CD8-positive, alpha-beta memory T cell (primary cell): ENCODE results near the gene SPNS2. TPM values are rescaled to one million over a fixed set of nuclear protein-coding genes. Genes with fewer than 3 reads are reported as not detected.
A peak's percentile ranks its signal among the peaks of the same experiment; 100 is the strongest.

Source experiments
- CTCF ChIA-PET: fragments of 350-600 bp; sonication (Branson Sonifier 250); formaldehyde crosslinking; loops from one replicate; lab custom pipeline; 2021; ENCODE audit warnings: antibody characterized with exemption; lab: Charles Lee
- POLR2A ChIA-PET: fragments of 350-600 bp; sonication (Branson Sonifier 250); formaldehyde crosslinking; loops from one replicate; lab custom pipeline; 2021; ENCODE audit warnings: antibody characterized with exemption; lab: Charles Lee
- DNase-seq, 5 donors: peaks; one replicate each; pipeline versions ENCODE4 v3.0.0 to v3.0.0-alpha.2; 2020 to 2022; ENCODE audit warnings: mixed read lengths in 1 of 5
- H3K27ac ChIP-seq: one replicate; pipeline ENCODE4 v1.7.0; 2013; ENCODE audit warnings: low read depth, mild to moderate bottlenecking, low read length, moderate library complexity
- H3K27me3 ChIP-seq: 2 replicates; pipeline ENCODE4 v1.7.0; 2013; ENCODE audit warnings: low read length, mild to moderate bottlenecking; ENCODE audit not compliant: insufficient read depth, poor library complexity, severe bottlenecking
- H3K36me3 ChIP-seq: 2 replicates; pipeline ENCODE4 v1.7.0; 2013; ENCODE audit warnings: mild to moderate bottlenecking, low read length, moderate library complexity; ENCODE audit not compliant: insufficient read depth
- H3K4me1 ChIP-seq: 2 replicates; pipeline ENCODE4 v1.7.0; 2013; ENCODE audit warnings: mild to moderate bottlenecking, low read length, moderate library complexity; ENCODE audit not compliant: insufficient read depth
- H3K4me3 ChIP-seq: 2 replicates; pipeline ENCODE4 v1.7.0; 2013; ENCODE audit warnings: mild to moderate bottlenecking, low read length
- H3K9me3 ChIP-seq: 2 replicates; pipeline ENCODE4 v1.7.0; 2013; ENCODE audit warnings: mild to moderate bottlenecking, low read length
- H3K27ac Mint-ChIP-seq, 8 donors: one replicate each; pipeline ENCODE4 v1.8.0; 2020 to 2021; ENCODE audit warnings: mixed read lengths in 8 of 8, mild to moderate bottlenecking in 6 of 8, inconsistent platforms in 3 of 8, moderate library complexity in 3 of 8
- H3K27me3 Mint-ChIP-seq, 2 donors: one replicate each; pipeline ENCODE4 v1.8.0; 2020 to 2021; ENCODE audit warnings: mixed read lengths in 2 of 2, mild to moderate bottlenecking in 1 of 2, moderate library complexity in 1 of 2
- H3K36me3 Mint-ChIP-seq, 3 donors: one replicate each; pipeline ENCODE4 v1.8.0; 2020 to 2021; ENCODE audit warnings: mixed read lengths in 3 of 3, inconsistent platforms in 1 of 3, mild to moderate bottlenecking in 1 of 3
- H3K4me1 Mint-ChIP-seq, 3 donors: one replicate each; pipeline ENCODE4 v1.8.0; 2020 to 2021; ENCODE audit warnings: mixed read lengths in 3 of 3, inconsistent platforms in 1 of 3, mild to moderate bottlenecking in 1 of 3
- H3K4me3 Mint-ChIP-seq, 7 donors: one replicate each; pipeline ENCODE4 v1.8.0; 2020 to 2021; ENCODE audit warnings: mixed read lengths in 7 of 7, mild to moderate bottlenecking in 6 of 7, moderate library complexity in 4 of 7, inconsistent platforms in 2 of 7
- H3K9me3 Mint-ChIP-seq, 5 donors: one replicate each; pipeline ENCODE4 v1.8.0; 2020 to 2022; ENCODE audit warnings: mixed read lengths in 5 of 5, mild to moderate bottlenecking in 3 of 5, moderate library complexity in 2 of 5, inconsistent platforms in 1 of 5
- polyA plus RNA-seq: library from polyadenylated mRNA; unstranded; fragments of 300-500 nt; fragmentation: Illumina TruSeq; gene quantifications from one replicate; pipeline ENCODE4 v1.2.3, GENCODE V29; 2021
- total RNA-seq, 2 experiments: library from RNA; stranded (reverse); gene quantifications; one replicate each; pipeline ENCODE4 v1.2.3, GENCODE V29; 2021

The SPNS2 gene
- total and polyA plus RNA-seq, 3 experiments from 2014 or later, result 0.10 to 0.50 (median 0.49) TPM

DNA sequence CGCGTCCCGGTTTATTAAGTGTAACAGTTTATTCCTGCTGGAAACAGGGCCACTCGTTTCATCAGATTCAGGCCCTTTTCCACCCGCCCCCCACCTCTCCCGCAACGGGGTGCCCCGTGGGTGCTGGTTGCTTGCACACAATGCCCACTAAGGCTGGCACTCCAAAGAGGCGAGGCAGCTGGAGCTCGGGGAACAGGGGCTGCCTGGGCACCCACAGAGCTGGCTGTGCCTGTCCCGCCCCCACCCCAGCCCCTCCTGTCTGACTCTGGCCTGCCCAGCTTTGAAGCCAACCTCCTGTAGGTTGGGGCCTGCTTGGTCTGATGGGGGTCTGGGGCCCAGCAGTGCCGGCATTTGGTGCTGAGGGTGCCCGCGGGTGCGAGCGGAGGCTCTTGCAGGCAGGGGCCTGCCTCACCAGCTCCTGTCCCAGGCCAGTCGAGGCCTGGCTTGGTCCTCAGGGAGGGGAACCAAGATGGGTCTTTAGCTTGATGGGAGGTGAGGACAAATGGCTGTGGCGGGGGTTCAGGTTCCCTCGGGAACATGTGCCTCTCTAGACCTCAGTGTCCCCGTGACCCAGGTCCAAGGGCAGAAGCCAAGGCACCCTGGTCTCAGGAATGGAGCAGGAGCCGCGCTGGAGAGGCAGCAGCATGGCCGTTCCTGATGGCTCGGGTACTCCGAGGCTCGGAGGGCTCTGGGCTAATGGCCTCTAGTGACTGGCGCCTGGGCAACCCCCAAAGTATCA is 36.4 kb downstream of the SPNS2 start:
- Histone ChIP-seq H3K27ac (no peak overlapping the region), H3K9me3 (no peaks in the 10 kb centered on the region), H3K36me3 (no peaks in the 10 kb centered on the region), H3K4me3 (no peak overlapping the region), H3K27me3 (no peaks in the 10 kb centered on the region), H3K4me1 (no peaks in the 10 kb centered on the region)
- H3K27me3 Mint-ChIP-seq, result peaks cover 0 to 1% of the 10 kb centered on the region in 2 donors
- peaks cover 0 to 9% (median 4%) of the 10 kb centered on the region in 3 donors for H3K4me1 Mint-ChIP-seq
- H3K9me3 Mint-ChIP-seq, result no peaks in the 10 kb centered on the region
- H3K36me3 Mint-ChIP-seq, result peaks cover 0 to 23% (median 0%) of the 10 kb centered on the region in 3 donors
- peak overlapping the region in 1 of 8 donors; percentile 39 for H3K27ac Mint-ChIP-seq
- ChIA-PET CTCF (no interaction called here), POLR2A (no interaction called here)
- no peak overlapping the region for H3K4me3 Mint-ChIP-seq
- no peak for DNase-seq

DNA sequence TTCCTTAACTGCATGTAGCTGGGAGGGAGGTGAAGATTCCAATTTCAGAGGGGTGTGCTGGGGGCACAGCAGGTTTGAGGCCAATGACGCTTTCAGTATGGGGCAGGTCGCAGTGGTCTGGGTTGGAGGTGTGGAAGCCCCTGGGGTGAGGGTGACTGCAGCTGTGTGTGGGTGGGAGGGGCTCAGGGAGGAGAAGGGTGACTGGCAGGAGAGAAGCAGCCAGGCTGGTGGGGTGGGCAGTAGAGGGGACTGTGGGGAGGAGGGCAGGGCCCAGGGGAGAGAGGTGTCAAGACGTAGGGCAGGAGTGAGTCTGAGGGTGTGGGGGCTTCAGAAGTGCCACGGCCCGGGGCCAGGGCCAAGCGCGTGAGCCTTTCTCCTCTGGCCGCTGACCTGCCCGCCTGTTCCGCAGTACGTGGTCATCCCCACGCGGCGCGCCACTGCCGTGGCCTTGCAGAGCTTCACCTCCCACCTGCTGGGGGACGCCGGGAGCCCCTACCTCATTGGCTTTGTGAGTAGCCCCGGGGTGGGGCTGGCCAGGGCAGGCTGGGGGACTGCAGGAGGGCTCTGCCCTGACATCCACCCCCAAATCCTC is 37.1 kb downstream of the SPNS2 start:
- no peaks in the 10 kb centered on the region for H3K9me3 Mint-ChIP-seq
- no peaks in the 10 kb centered on the region for H3K27me3 Mint-ChIP-seq
- ChIA-PET POLR2A (no interaction called here), CTCF (no interaction called here)
- peak overlapping the region in 1 of 8 donors; percentile 39 for H3K27ac Mint-ChIP-seq
- H3K36me3 ChIP-seq, result no peaks in the 10 kb centered on the region
- H3K4me1 ChIP-seq, result no peaks in the 10 kb centered on the region
- H3K4me3 Mint-ChIP-seq, result no peak overlapping the region
- H3K27ac ChIP-seq, result no peak overlapping the region
- no peak for DNase-seq
- H3K36me3 Mint-ChIP-seq, result peaks cover 0 to 29% (median 0%) of the 10 kb centered on the region in 3 donors
- no peak overlapping the region for H3K4me3 ChIP-seq
- H3K4me1 Mint-ChIP-seq, result peaks cover 0 to 9% (median 4%) of the 10 kb centered on the region in 3 donors
- H3K27me3 ChIP-seq, result no peaks in the 10 kb centered on the region
- no peaks in the 10 kb centered on the region for H3K9me3 ChIP-seq

DNA sequence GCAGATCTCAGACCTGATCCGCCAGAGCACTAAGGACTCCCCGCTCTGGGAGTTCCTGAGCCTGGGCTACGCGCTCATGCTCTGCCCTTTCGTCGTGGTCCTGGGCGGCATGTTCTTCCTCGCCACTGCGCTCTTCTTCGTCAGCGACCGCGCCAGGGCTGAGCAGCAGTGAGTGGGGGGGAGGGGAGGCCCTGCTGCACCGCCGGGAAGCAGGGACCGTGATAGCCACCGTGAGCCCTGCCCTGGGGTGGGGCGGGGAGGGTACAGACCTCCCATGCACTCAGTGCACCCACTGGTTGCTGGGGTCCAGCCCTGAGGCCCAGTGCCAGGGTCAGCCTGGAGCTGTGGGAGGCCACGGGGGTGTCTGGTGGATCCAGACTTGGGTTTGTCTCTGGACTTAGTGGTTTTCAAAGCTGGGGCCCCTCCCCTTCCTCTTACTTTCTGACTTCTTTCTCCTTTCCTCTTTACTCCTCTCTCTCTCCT is 37.6 kb downstream of the SPNS2 start:
- Histone ChIP-seq H3K36me3 (peaks cover 2% of the 10 kb centered on the region), H3K9me3 (no peaks in the 10 kb centered on the region), H3K27ac (no peak overlapping the region), H3K4me1 (no peaks in the 10 kb centered on the region), H3K4me3 (no peak overlapping the region), H3K27me3 (no peaks in the 10 kb centered on the region)
- Mint-ChIP-seq H3K27me3 (no peaks in the 10 kb centered on the region), H3K27ac (no peak overlapping the region), H3K4me3 (no peak overlapping the region), H3K4me1 (peaks cover 0 to 9% (median 4%) of the 10 kb centered on the region in 3 donors), H3K9me3 (no peaks in the 10 kb centered on the region), H3K36me3 (peaks cover 0 to 34% (median 0%) of the 10 kb centered on the region in 3 donors)
- POLR2A ChIA-PET, result no interaction called here
- DNase-seq, result no peak
- CTCF ChIA-PET, result interaction anchor here (2.2 kb wide), 1 partner anchor 90 kb away, joined by 4 read pairs; no protein-coding TSS in a partner anchor

DNA sequence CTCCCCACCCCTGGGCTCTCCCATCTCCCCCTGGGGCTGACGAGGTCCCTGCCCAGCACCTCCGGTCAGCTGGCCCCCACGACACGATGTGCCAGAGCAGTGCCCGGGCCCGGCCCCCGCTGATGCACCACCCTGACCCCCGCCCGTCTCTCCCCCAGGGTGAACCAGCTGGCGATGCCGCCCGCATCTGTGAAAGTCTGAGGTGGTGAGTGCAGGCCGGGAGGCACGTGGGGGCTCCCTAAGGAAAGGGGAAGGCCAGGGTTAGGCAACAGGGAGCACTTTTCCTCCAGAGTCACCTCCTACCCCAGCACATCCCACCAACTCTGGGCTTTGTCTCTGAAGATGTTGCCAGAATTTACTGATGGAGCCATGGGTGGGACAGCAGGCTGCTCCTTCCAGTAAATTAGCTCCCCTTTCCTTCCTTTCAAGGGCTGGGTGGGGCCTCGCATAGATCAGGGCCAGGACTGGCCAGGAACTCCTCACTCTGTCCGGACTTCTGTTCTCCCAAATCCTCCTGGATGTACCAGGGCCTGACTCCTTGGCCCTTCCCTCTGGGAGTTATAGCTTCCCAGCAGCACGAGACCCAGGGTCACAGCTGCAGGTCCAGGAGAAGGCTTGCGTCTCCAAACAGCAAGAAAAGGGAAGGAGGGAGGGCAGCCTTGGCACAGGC is 38.2 kb downstream of the SPNS2 start:
- peaks cover 0 to 39% (median 0%) of the 10 kb centered on the region in 3 donors for H3K36me3 Mint-ChIP-seq
- no peak overlapping the region for H3K27ac ChIP-seq
- no peaks in the 10 kb centered on the region for H3K9me3 ChIP-seq
- H3K27ac Mint-ChIP-seq, result no peak overlapping the region
- H3K4me1 Mint-ChIP-seq, result peaks cover 0 to 9% (median 4%) of the 10 kb centered on the region in 3 donors
- H3K27me3 ChIP-seq, result no peaks in the 10 kb centered on the region
- ChIA-PET POLR2A (no interaction called here), CTCF (interaction anchor here (2.2 kb wide), 1 partner anchor 89 kb away, joined by 4 read pairs; no protein-coding TSS in a partner anchor)
- no peaks in the 10 kb centered on the region for H3K27me3 Mint-ChIP-seq
- no peaks in the 10 kb centered on the region for H3K4me1 ChIP-seq
- DNase-seq, result no peak
- H3K4me3 Mint-ChIP-seq, result no peak overlapping the region
- no peak overlapping the region for H3K4me3 ChIP-seq
- H3K9me3 Mint-ChIP-seq, result no peaks in the 10 kb centered on the region
- H3K36me3 ChIP-seq, result peaks cover 7% of the 10 kb centered on the region

DNA sequence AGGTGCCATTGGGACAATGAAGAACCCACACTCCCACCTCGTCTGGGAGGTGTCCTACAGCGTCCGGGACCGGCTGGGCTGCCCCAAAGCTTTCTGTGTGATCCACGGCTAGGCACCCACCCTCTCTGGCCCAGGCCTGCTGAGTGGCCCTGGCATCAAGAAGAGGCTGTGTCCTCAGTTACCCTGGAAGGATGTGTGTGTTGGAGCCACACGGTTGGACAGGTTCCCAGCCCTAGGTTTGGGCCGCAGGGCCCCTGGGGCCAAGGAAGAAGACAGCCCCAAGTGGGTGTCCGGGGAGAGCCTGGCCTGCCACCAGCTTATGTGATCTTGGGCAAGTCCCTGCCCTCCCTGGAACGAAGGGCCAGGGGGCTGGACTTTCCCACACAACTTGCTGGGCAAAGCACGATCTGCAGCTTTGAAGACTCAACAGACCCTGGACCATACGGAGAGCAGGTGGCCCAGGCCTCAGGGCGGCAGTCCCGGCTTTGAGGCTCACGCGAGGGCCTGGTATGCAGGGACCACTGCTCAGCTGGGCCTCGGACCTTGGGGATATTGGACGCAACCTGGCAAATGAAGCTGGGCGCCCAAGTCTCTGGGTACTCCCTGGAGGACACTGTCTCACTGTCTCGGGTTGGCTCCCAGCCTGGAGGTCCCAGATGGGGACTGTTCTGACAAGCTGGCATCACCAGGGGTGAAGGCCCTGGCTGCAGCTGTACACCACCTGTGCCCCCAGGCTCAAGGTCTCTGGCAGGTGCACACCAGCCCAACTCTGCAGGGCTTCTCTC is 39.0 kb downstream of the SPNS2 start:
- Mint-ChIP-seq H3K36me3 (peaks cover 0 to 46% (median 0%) of the 10 kb centered on the region in 3 donors), H3K4me1 (peaks cover 0 to 9% (median 4%) of the 10 kb centered on the region in 3 donors), H3K27me3 (no peaks in the 10 kb centered on the region), H3K9me3 (no peaks in the 10 kb centered on the region), H3K27ac (no peak overlapping the region), H3K4me3 (no peak overlapping the region)
- H3K4me3 ChIP-seq, result no peak overlapping the region
- H3K27ac ChIP-seq, result no peak overlapping the region
- H3K4me1 ChIP-seq, result no peaks in the 10 kb centered on the region
- no peak for DNase-seq
- no peaks in the 10 kb centered on the region for H3K9me3 ChIP-seq
- H3K36me3 ChIP-seq, result peaks cover 14% of the 10 kb centered on the region
- CTCF ChIA-PET, result interaction anchor here (2.2 kb wide), 1 partner anchor 88 kb away, joined by 4 read pairs; no protein-coding TSS in a partner anchor
- POLR2A ChIA-PET, result no interaction called here
- no peaks in the 10 kb centered on the region for H3K27me3 ChIP-seq

DNA sequence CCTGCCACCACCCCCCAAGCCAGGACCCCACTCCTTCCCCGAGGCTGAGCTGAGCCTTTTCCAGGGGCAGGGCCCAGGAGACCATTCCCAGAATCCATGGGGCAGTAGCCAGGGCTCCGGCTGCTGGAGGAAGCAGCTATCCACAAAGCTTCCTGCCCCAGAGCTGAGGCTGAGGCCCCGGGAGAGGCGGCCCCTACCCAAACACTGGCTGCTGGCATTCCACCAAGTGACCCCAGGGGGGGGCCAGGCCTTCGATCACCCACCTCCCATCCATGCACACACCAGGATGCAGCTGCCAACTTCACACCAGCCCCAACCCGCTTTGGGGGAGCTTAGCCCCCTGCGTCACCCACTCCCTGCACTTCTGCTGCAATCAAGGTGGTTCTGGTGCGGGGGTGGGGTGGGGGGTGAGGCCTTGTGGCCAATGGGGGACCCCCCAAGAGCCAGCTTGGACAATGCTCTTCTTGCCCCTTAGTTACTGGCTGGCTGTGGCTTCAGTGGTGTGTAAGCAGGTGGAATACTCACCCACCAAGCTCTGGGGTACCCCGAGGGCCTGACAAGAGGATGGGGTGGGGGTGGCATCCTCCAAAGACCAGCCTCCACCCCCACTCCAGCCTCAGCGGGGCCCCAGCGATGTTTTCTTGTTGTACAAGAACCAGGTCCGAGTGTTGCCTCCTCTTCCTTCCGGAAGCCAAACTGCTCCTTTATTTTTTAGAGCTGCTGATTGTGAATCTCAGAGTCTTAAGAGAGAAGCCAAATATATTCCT is 39.7 kb downstream of the SPNS2 start:
- POLR2A ChIA-PET, result no interaction called here
- H3K4me1 ChIP-seq, result no peaks in the 10 kb centered on the region
- peaks cover 14% of the 10 kb centered on the region for H3K36me3 ChIP-seq
- Mint-ChIP-seq H3K4me1 (peaks cover 0 to 8% (median 4%) of the 10 kb centered on the region in 3 donors), H3K4me3 (no peak overlapping the region), H3K9me3 (no peaks in the 10 kb centered on the region), H3K27ac (no peak overlapping the region), H3K27me3 (no peaks in the 10 kb centered on the region), H3K36me3 (peaks cover 0 to 53% (median 0%) of the 10 kb centered on the region in 3 donors)
- H3K4me3 ChIP-seq, result no peak overlapping the region
- DNase-seq, result no peak
- CTCF ChIA-PET, result interaction anchor here (2.2 kb wide), 1 partner anchor 88 kb away, joined by 4 read pairs; no protein-coding TSS in a partner anchor
- H3K9me3 ChIP-seq, result no peaks in the 10 kb centered on the region
- no peaks in the 10 kb centered on the region for H3K27me3 ChIP-seq
- no peak overlapping the region for H3K27ac ChIP-seq

DNA sequence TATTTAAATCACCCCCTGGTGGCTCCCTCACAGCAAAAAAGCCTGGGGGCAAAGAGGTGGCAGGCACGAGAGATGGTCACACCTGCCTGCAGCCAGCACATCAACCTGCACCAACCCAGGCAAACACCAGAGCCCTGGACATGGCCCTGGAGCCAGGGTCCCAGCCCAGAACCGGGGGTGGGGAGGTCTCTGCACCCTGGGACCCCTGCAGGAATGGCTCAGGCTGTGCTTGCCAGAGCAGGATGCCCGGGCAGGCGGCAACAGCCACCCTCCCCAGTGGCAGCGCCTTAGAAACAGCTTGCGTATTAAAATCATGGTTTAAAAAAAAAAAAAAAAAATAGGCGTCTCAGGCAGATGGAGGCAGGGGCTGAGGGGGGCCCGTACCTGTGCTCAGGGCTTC is 40.3 kb downstream of the SPNS2 start:
- Mint-ChIP-seq H3K4me3 (no peak overlapping the region), H3K4me1 (peaks cover 0 to 4% (median 2%) of the 10 kb centered on the region in 3 donors), H3K27ac (no peak overlapping the region), H3K9me3 (no peaks in the 10 kb centered on the region), H3K36me3 (peaks cover 0 to 59% (median 0%) of the 10 kb centered on the region in 3 donors), H3K27me3 (no peaks in the 10 kb centered on the region)
- ChIA-PET POLR2A (no interaction called here), CTCF (no interaction called here)
- Histone ChIP-seq H3K27ac (no peak overlapping the region), H3K27me3 (no peaks in the 10 kb centered on the region), H3K4me3 (no peak overlapping the region), H3K9me3 (no peaks in the 10 kb centered on the region), H3K36me3 (peaks cover 14% of the 10 kb centered on the region), H3K4me1 (no peaks in the 10 kb centered on the region)
- no peak for DNase-seq
